Activated B cell treated with CpG ODN at 0.5 μM for 24 hours (primary cell): ENCODE data around the gene TNFAIP3. TPM values are rescaled to one million over a fixed set of nuclear protein-coding genes. Genes with fewer than 3 reads are reported as not detected.
"Not testable (repeated sequence)": the region's sequence is repeated elsewhere in the genome, so short reads cannot be mapped to it uniquely, and the experiment has no call there.

Experiments used
- ATAC-seq: fragments of 200-7000 bp; cut with Tn5 transposase; one replicate; pipeline ENCODE4 v1.10.0; 2021; ENCODE audit warnings: low read depth, mild to moderate bottlenecking, moderate library complexity
- CTCF ChIA-PET: fragments of 350-600 bp; sonication (Branson Sonifier 250); formaldehyde crosslinking; loops from one replicate; lab custom pipeline; 2021; ENCODE audit warnings: antibody characterized with exemption; lab: Charles Lee
- POLR2A ChIA-PET: fragments of 350-600 bp; sonication (Branson Sonifier 250); formaldehyde crosslinking; loops from one replicate; lab custom pipeline; 2021; ENCODE audit warnings: antibody characterized with exemption; lab: Charles Lee
- DNase-seq: peaks from one replicate; pipeline ENCODE4 v3.0.0; 2022
- H3K27ac Mint-ChIP-seq: one replicate; pipeline ENCODE4 v1.8.0; 2020; ENCODE audit warnings: mixed read lengths
- H3K27me3 Mint-ChIP-seq: one replicate; pipeline ENCODE4 v1.8.0; 2021; ENCODE audit warnings: mixed read lengths
- H3K36me3 Mint-ChIP-seq: one replicate; pipeline ENCODE4 v1.8.0; 2021; ENCODE audit warnings: low read depth, mixed read lengths
- H3K4me1 Mint-ChIP-seq: one replicate; pipeline ENCODE4 v1.8.0; 2021; ENCODE audit warnings: mixed read lengths
- H3K4me3 Mint-ChIP-seq: one replicate; pipeline ENCODE4 v1.8.0; 2020; ENCODE audit warnings: mild to moderate bottlenecking, mixed read lengths
- H3K9me3 Mint-ChIP-seq: one replicate; pipeline ENCODE4 v1.8.0; 2020; ENCODE audit warnings: mixed read lengths
- CTCF ChIP-seq: fragments of 200-600 bp; IDR thresholded peaks from one replicate; pipeline ENCODE4 v1.8.0; 2022; ENCODE audit warnings: antibody characterized with exemption, mild to moderate bottlenecking
- intact Hi-C: fragments of 100-400 bp; cut with micrococcal nuclease; formaldehyde crosslinking; loops from one replicate; pipeline ENCODE4 v1.15.1; 2024
- total RNA-seq: library from RNA; stranded (reverse); gene quantifications from 2 replicates; pipeline ENCODE4 v1.2.3, GENCODE V29; 2022

The TNFAIP3 gene
- total RNA-seq, 1 donor from 2014 or later: 226 TPM

- ChIA-PET POLR2A (interaction anchor here (1.4 to 1.5 kb wide), 2 partner anchors 10 to 15 kb away, joined by 3 to 4 read pairs; no protein-coding TSS in a partner anchor), CTCF (no interaction called here)
- Mint-ChIP-seq H3K4me1 (peaks cover 53% of the 10 kb centered on the region), H3K9me3 (peaks cover 5% of the 10 kb centered on the region), H3K4me3 (no peak overlapping the region), H3K27me3 (no peaks in the 10 kb centered on the region), H3K36me3 (no peaks in the 10 kb centered on the region), H3K27ac (peak overlapping the region; percentile 31)
- ATAC-seq: no peak
- TF ChIP-seq CTCF: no peak
- DNase-seq: no peak
- intact Hi-C loops: no loop called here
Observed at GRCh38 chr6:137832110-137832509, 34.9 kb upstream of the TNFAIP3 start.

GRCh38 chr6:137834508-137834907, 32.6 kb upstream of the TNFAIP3 start:
- intact Hi-C loops: no loop called here
- ATAC-seq: no peak
- H3K27ac Mint-ChIP-seq: no peak overlapping the region
- H3K36me3 Mint-ChIP-seq: no peaks in the 10 kb centered on the region
- H3K4me3 Mint-ChIP-seq: peak overlapping the region; percentile 38
- H3K27me3 Mint-ChIP-seq: no peaks in the 10 kb centered on the region
- TF ChIP-seq CTCF: no peak
- POLR2A ChIA-PET: no interaction called here
- peaks cover 29% of the 10 kb centered on the region for H3K4me1 Mint-ChIP-seq
- DNase-seq: no peak
- H3K9me3 Mint-ChIP-seq: peaks cover 12% of the 10 kb centered on the region
- CTCF ChIA-PET: interaction anchor here (1.4 kb wide), 1 partner anchor 127 kb away, joined by 3 read pairs; no protein-coding TSS in a partner anchor

- H3K9me3 Mint-ChIP-seq: peaks cover 30% of the 10 kb centered on the region
- no peaks in the 10 kb centered on the region for H3K36me3 Mint-ChIP-seq
- H3K4me1 Mint-ChIP-seq: peaks cover 20% of the 10 kb centered on the region
- no peak overlapping the region for H3K4me3 Mint-ChIP-seq
- ChIA-PET CTCF (interaction anchor here (0.8 kb wide), 1 partner anchor 25 kb away, joined by 3 read pairs; no protein-coding TSS in a partner anchor), POLR2A (interaction anchor here (0.6 to 0.9 kb wide), 2 partner anchors 12 to 30 kb away, joined by 3 read pairs; partner anchors contain the start of gene TNFAIP3)
- no peak for DNase-seq
- no peaks in the 10 kb centered on the region for H3K27me3 Mint-ChIP-seq
- no peak for TF ChIP-seq CTCF
- H3K27ac Mint-ChIP-seq: no peak overlapping the region
- intact Hi-C loops: no loop called here
- ATAC-seq: no peak
Observed at GRCh38 chr6:137836788-137837187, 30.3 kb upstream of the TNFAIP3 start.

GRCh38 chr6:137838090-137838489, 29.0 kb upstream of the TNFAIP3 start:
- H3K27me3 Mint-ChIP-seq, POLR2A ChIA-PET: not testable (repeated sequence)
- peaks cover 33% of the 10 kb centered on the region for H3K9me3 Mint-ChIP-seq

GRCh38 chr6:137838597-137838996, 28.5 kb upstream of the TNFAIP3 start:
- H3K27ac Mint-ChIP-seq, intact Hi-C loops, POLR2A ChIA-PET, H3K27me3 Mint-ChIP-seq, H3K4me3 Mint-ChIP-seq, H3K4me1 Mint-ChIP-seq, ATAC-seq, CTCF ChIA-PET, DNase-seq, H3K36me3 Mint-ChIP-seq: not testable (repeated sequence)
- H3K9me3 Mint-ChIP-seq: peaks cover 30% of the 10 kb centered on the region

More at GRCh38 chr6:137838090-137838489, 29.0 kb upstream of the TNFAIP3 start:
- H3K4me1 Mint-ChIP-seq, DNase-seq, ATAC-seq, intact Hi-C loops, H3K27ac Mint-ChIP-seq, H3K36me3 Mint-ChIP-seq, CTCF ChIA-PET, H3K4me3 Mint-ChIP-seq: not testable (repeated sequence)

- CTCF ChIA-PET: no interaction called here
Observed at GRCh38 chr6:137839076-137839475, 28.0 kb upstream of the TNFAIP3 start.

More at GRCh38 chr6:137839076-137839475, 28.0 kb upstream of the TNFAIP3 start:
- Mint-ChIP-seq H3K27ac (no peak overlapping the region), H3K36me3 (no peaks in the 10 kb centered on the region), H3K4me3 (no peak overlapping the region), H3K4me1 (peaks cover 9% of the 10 kb centered on the region), H3K9me3 (peaks cover 30% of the 10 kb centered on the region), H3K27me3 (no peaks in the 10 kb centered on the region)
- TF ChIP-seq CTCF: no peak
- no peak for DNase-seq
- POLR2A ChIA-PET: no interaction called here
- intact Hi-C loops: no loop called here
- no peak for ATAC-seq
